Measurements from ENCODE around the gene WNT7A. TPM values are rescaled to one million over a fixed set of nuclear protein-coding genes. Genes with fewer than 3 reads are reported as not detected.

Gene WNT7A
- total and polyA plus RNA-seq, 2 experiments from 2014 or later: not detected

DNA sequence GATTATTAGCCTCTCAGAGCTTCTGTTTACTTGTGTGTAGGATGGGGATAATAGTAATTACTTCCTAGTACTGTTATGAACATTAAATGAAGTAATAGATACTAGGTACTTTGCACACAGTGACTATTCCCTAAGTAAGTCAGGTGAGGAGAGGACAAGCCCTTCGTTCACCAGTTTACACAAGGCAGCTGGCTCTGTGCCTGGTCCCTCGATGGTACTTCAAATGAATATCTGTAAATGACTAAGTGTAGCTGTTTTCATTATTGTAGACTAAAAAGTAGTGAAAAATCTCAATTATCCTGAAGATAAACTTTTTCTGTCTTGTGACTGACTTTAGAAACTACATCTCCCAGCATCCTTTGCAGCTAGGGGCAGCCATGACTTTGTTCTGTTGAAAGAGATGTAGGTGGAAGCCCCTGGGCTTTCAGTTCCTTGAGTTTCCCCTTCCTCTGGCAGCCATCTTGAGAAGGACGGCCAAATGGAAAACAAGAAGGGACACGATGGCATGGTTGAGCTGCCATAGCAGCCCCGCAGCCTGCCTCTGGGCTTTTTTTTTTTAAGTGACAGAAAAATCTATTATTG is 11.7 kb upstream of the WNT7A start:
- Histone ChIP-seq H4K20me1 (ENCODE audit: insufficient read depth) (no peaks in the 10 kb centered on the region), H3K9me3 (ENCODE audit: low read depth) (no peaks in the 10 kb centered on the region), H3K9ac (no peak overlapping the region), H3K4me3 (no peak overlapping the region), H3F3A (ENCODE audit: insufficient read depth) (no peaks in the 10 kb centered on the region), H3K36me3 (ENCODE audit: low read depth) (no peaks in the 10 kb centered on the region), H3K27me3 (replicated peaks; ENCODE audit: insufficient read depth) (peaks cover 3% of the 10 kb centered on the region; the same call in 1 of the 2 replicates), H3K27ac (no peak overlapping the region), H3K79me2 (ENCODE audit: insufficient read depth) (no peaks in the 10 kb centered on the region), H2AFZ (no peak overlapping the region), H3K9me2 (ENCODE audit: insufficient read depth) (no peaks in the 10 kb centered on the region), H3K4me1 (ENCODE audit: insufficient read depth) (0 out of 2 replicates have a peak, but pooled peaks cover 7% of the 10 kb centered on the region), H3K4me2 (ENCODE audit: unreplicated experiment) (no peak overlapping the region)
- no peak for DNase-seq
- in situ Hi-C loops (cut with MboI): loop anchor here (25.0 kb wide), 1 partner anchor 404 kb away; the partner anchor contains the start of gene HDAC11
- WGBS, 2 experiments (ENCODE audit: low coverage in 1 of 2, low lambda C conversion rate in 2 of 2, missing lambda C conversion rate in 2 of 2): 46 to 57% methylated on average over 5 of the region's 5 CpGs
- TF ChIP-seq EZH2 (IDR thresholded peaks at IDR 0.05; ENCODE audit: insufficient read depth, poor library complexity, severe bottlenecking): no peak
- no peak for TF ChIP-seq EZH2phosphoT487 (IDR thresholded peaks at IDR 0.05; ENCODE audit: insufficient read depth, low read depth)

DNA sequence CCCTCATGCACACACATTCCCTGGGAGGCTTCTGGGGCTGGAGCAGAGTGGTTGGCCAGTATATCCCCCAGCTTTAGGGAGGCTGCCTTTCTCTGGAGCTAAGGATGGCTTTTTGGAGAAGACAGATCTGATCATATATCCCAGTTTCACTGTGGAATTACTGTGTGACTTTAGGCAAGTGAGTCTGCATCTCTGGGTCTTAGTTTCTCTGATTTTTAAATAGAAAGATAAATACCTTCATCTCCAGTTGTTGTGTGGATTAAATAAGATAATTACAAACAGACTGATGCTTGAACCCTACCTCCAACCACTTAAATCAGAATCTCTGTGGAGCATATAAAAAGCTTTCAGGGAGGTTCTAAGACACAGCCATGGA is 11.1 kb upstream of the WNT7A start:
- in situ Hi-C loops (cut with MboI): loop anchor here (25.0 kb wide), 1 partner anchor 404 kb away; the partner anchor contains the start of gene HDAC11
- 0 out of 2 replicates have a peak, but pooled peaks cover 1% of the 10 kb centered on the region for H3K4me1 ChIP-seq (ENCODE audit: insufficient read depth)
- no peaks in the 10 kb centered on the region for H3K9me2 ChIP-seq (ENCODE audit: insufficient read depth)
- H3K9me3 ChIP-seq (ENCODE audit: low read depth): no peaks in the 10 kb centered on the region
- peaks cover 3% of the 10 kb centered on the region; the same call in 1 of the 2 replicates for H3K27me3 ChIP-seq (replicated peaks; ENCODE audit: insufficient read depth)
- H3F3A ChIP-seq (ENCODE audit: insufficient read depth): no peaks in the 10 kb centered on the region
- H2AFZ ChIP-seq: no peak overlapping the region
- H3K4me3 ChIP-seq: no peak overlapping the region
- no peaks in the 10 kb centered on the region for H3K79me2 ChIP-seq (ENCODE audit: insufficient read depth)
- no peaks in the 10 kb centered on the region for H3K36me3 ChIP-seq (ENCODE audit: low read depth)
- H3K27ac ChIP-seq: no peak overlapping the region
- no peak for DNase-seq
- TF ChIP-seq EZH2phosphoT487 (IDR thresholded peaks at IDR 0.05; ENCODE audit: insufficient read depth, low read depth) (no peak), EZH2 (IDR thresholded peaks at IDR 0.05; ENCODE audit: insufficient read depth, poor library complexity, severe bottlenecking) (no peak)
- H4K20me1 ChIP-seq (ENCODE audit: insufficient read depth): no peaks in the 10 kb centered on the region
- no peak overlapping the region for H3K9ac ChIP-seq
- H3K4me2 ChIP-seq (ENCODE audit: unreplicated experiment): no peak overlapping the region

GRCh38 chr3:13890377-13891016 is 10.6 kb upstream of the WNT7A start:
- H2AFZ ChIP-seq: no peak overlapping the region
- no peak for TF ChIP-seq EZH2phosphoT487 (IDR thresholded peaks at IDR 0.05; ENCODE audit: insufficient read depth, low read depth)
- TF ChIP-seq EZH2 (IDR thresholded peaks at IDR 0.05; ENCODE audit: insufficient read depth, poor library complexity, severe bottlenecking): no peak
- no peaks in the 10 kb centered on the region for H3F3A ChIP-seq (ENCODE audit: insufficient read depth)
- H3K27me3 ChIP-seq (replicated peaks; ENCODE audit: insufficient read depth): peaks cover 5% of the 10 kb centered on the region
- no peaks in the 10 kb centered on the region for H3K9me3 ChIP-seq (ENCODE audit: low read depth)
- in situ Hi-C loops (cut with MboI): loop anchor here (25.0 kb wide), 1 partner anchor 403 kb away; the partner anchor contains the start of gene HDAC11
- no peaks in the 10 kb centered on the region for H4K20me1 ChIP-seq (ENCODE audit: insufficient read depth)
- H3K4me3 ChIP-seq: no peak overlapping the region
- H3K36me3 ChIP-seq (ENCODE audit: low read depth): no peaks in the 10 kb centered on the region
- H3K4me1 ChIP-seq (ENCODE audit: insufficient read depth): no peaks in the 10 kb centered on the region
- no peak overlapping the region for H3K9ac ChIP-seq
- no peak overlapping the region for H3K27ac ChIP-seq
- no peak overlapping the region for H3K4me2 ChIP-seq (ENCODE audit: unreplicated experiment)
- no peaks in the 10 kb centered on the region for H3K79me2 ChIP-seq (ENCODE audit: insufficient read depth)
- no peak for DNase-seq
- WGBS, 2 experiments (ENCODE audit: low coverage in 1 of 2, low lambda C conversion rate in 2 of 2, missing lambda C conversion rate in 2 of 2): 45 to 48% methylated on average over 10 to 13 of the region's 13 CpGs
- H3K9me2 ChIP-seq (ENCODE audit: insufficient read depth): no peaks in the 10 kb centered on the region

DNA sequence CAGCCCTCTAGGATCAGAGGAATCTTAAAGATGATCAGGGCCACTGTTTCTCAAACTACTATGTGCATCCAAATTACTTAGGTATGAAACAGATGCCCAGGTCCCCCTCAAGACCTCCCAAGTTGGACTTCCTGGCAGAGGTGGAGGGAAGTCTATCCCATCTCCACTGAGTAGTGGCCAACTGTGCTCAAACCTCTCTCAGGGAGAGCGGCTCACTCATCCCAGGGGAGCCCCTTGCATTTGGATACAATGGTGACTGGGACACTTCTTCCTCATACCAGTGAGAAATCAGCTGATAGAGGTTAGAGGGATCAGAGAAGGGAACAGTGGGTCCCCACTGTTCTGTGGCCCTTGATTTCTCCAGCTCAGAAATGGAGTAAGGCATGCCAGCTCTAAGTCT is 8.7 kb upstream of the WNT7A start:
- DNase-seq: no peak
- WGBS, 2 experiments (ENCODE audit: low coverage in 1 of 2, low lambda C conversion rate in 2 of 2, missing lambda C conversion rate in 2 of 2): 75 to 76% methylated on average over 1 of the region's 1 CpG
- Histone ChIP-seq H3K27me3 (replicated peaks; ENCODE audit: insufficient read depth) (peaks cover 21% of the 10 kb centered on the region), H3K36me3 (ENCODE audit: low read depth) (no peaks in the 10 kb centered on the region), H3K4me1 (ENCODE audit: insufficient read depth) (no peaks in the 10 kb centered on the region), H3K4me3 (no peak overlapping the region), H3F3A (ENCODE audit: insufficient read depth) (no peaks in the 10 kb centered on the region), H3K9me2 (ENCODE audit: insufficient read depth) (no peaks in the 10 kb centered on the region), H3K27ac (no peak overlapping the region), H2AFZ (no peak overlapping the region), H3K9me3 (ENCODE audit: low read depth) (no peaks in the 10 kb centered on the region), H3K9ac (no peak overlapping the region), H3K79me2 (ENCODE audit: insufficient read depth) (no peaks in the 10 kb centered on the region), H4K20me1 (ENCODE audit: insufficient read depth) (no peaks in the 10 kb centered on the region), H3K4me2 (ENCODE audit: unreplicated experiment) (no peak overlapping the region)
- in situ Hi-C loops (cut with MboI): loop anchor here (25.0 kb wide), 1 partner anchor 401 kb away; the partner anchor contains the start of gene HDAC11
- no peak for TF ChIP-seq EZH2phosphoT487 (IDR thresholded peaks at IDR 0.05; ENCODE audit: insufficient read depth, low read depth)
- no peak for TF ChIP-seq EZH2 (IDR thresholded peaks at IDR 0.05; ENCODE audit: insufficient read depth, poor library complexity, severe bottlenecking)
